Astrocyte (in vitro differentiated cells and primary cell): ENCODE measurements around the gene LOXHD1. TPM values are rescaled to one million over a fixed set of nuclear protein-coding genes. Genes with fewer than 3 reads are reported as not detected.

ENCODE experiments used
- DNase-seq: peaks from one replicate; pipeline ENCODE4 v3.0.0-alpha.2; 2010; ENCODE audit warnings: low read depth
- FAIRE-seq: peaks from 2 replicates; lab custom pipeline; 2011; peaks lifted over from hg19 to GRCh38; lab: Jason Lieb, UNC
- H2AFZ ChIP-seq: 2 replicates; pipeline ENCODE4 v1.6.0; 2012; ENCODE audit warnings: low read depth, low read length, inconsistent platforms
- H3K27ac ChIP-seq: 2 replicates; pipeline ENCODE4 v1.5.1; 2011; ENCODE audit warnings: low read depth, low read length, inconsistent platforms
- H3K27me3 ChIP-seq: 2 replicates; pipeline ENCODE4 v1.6.0; 2011; ENCODE audit warnings: low read length, inconsistent platforms; ENCODE audit not compliant: insufficient read depth
- H3K36me3 ChIP-seq: 2 replicates; pipeline ENCODE4 v1.5.1; 2011; ENCODE audit warnings: low read length, inconsistent platforms; ENCODE audit not compliant: insufficient read depth
- H3K4me1 ChIP-seq: 2 replicates; pipeline ENCODE4 v1.5.1; 2011; ENCODE audit warnings: low read length, inconsistent platforms; ENCODE audit not compliant: insufficient read depth
- H3K4me2 ChIP-seq: 2 replicates; pipeline ENCODE4 v1.6.0; 2012; ENCODE audit warnings: low read length, inconsistent platforms
- H3K4me3 ChIP-seq: 2 replicates; pipeline ENCODE4 v1.5.1; 2011; ENCODE audit warnings: low read depth, mild to moderate bottlenecking, low read length, inconsistent platforms; ENCODE audit not compliant: insufficient read depth
- H3K79me2 ChIP-seq: 2 replicates; pipeline ENCODE4 v1.6.0; 2012; ENCODE audit warnings: mild to moderate bottlenecking, low read length, inconsistent platforms; ENCODE audit not compliant: insufficient read depth
- H3K9ac ChIP-seq: 2 replicates; pipeline ENCODE4 v1.6.0; 2012; ENCODE audit warnings: mild to moderate bottlenecking, low read length, inconsistent platforms
- H3K9me3 ChIP-seq: 2 replicates; pipeline ENCODE4 v1.5.1; 2012; ENCODE audit warnings: low read depth, mild to moderate bottlenecking, low read length, inconsistent platforms; ENCODE audit not compliant: insufficient read depth
- H4K20me1 ChIP-seq: 2 replicates; pipeline ENCODE4 v1.6.0; 2012; ENCODE audit warnings: low read length, inconsistent platforms; ENCODE audit not compliant: insufficient read depth
- H3K27ac Mint-ChIP-seq: one replicate; pipeline ENCODE4 v1.8.0; 2021; ENCODE audit warnings: mild to moderate bottlenecking, mixed read lengths; ENCODE audit not compliant: unreplicated experiment
- H3K27me3 Mint-ChIP-seq: one replicate; pipeline ENCODE4 v1.8.0; 2021; ENCODE audit warnings: low read depth, mixed read lengths; ENCODE audit not compliant: unreplicated experiment
- H3K36me3 Mint-ChIP-seq: one replicate; pipeline ENCODE4 v1.8.0; 2021; ENCODE audit warnings: low read depth, mixed read lengths; ENCODE audit not compliant: unreplicated experiment
- H3K4me1 Mint-ChIP-seq: one replicate; pipeline ENCODE4 v1.8.0; 2021; ENCODE audit warnings: low read depth, mixed read lengths; ENCODE audit not compliant: unreplicated experiment
- H3K4me3 Mint-ChIP-seq: one replicate; pipeline ENCODE4 v1.8.0; 2021; ENCODE audit warnings: mild to moderate bottlenecking, moderate library complexity, mixed read lengths; ENCODE audit not compliant: unreplicated experiment
- H3K9me3 Mint-ChIP-seq: one replicate; pipeline ENCODE4 v1.8.0; 2021; ENCODE audit warnings: mild to moderate bottlenecking, mixed read lengths; ENCODE audit not compliant: unreplicated experiment
- CTCF ChIP-seq: IDR thresholded peaks from 2 replicates; pipeline ENCODE4 v1.5.1; 2011; ENCODE audit warnings: low read depth, mild to moderate bottlenecking, inconsistent platforms, low read length, moderate library complexity; ENCODE audit not compliant: insufficient read depth
- EZH2 ChIP-seq: IDR thresholded peaks from 2 replicates; pipeline ENCODE4 v1.6.1; 2012; ENCODE audit warnings: mild to moderate bottlenecking, low read length, inconsistent platforms; ENCODE audit not compliant: insufficient read depth
- total RNA-seq: library from RNA; stranded (reverse); gene quantifications from 2 replicates; pipeline ENCODE4 v1.2.1, GENCODE V29; 2021

Gene LOXHD1
- total RNA-seq, 1 donor from 2014 or later: not detected

- Mint-ChIP-seq H3K9me3 (peaks cover 2% of the 10 kb centered on the region), H3K36me3 (no peaks in the 10 kb centered on the region), H3K27me3 (peaks cover 47% of the 10 kb centered on the region), H3K4me1 (peaks cover 7% of the 10 kb centered on the region), H3K27ac (no peak overlapping the region), H3K4me3 (no peak overlapping the region)
- Histone ChIP-seq H3K27ac (no peak overlapping the region), H4K20me1 (no peaks in the 10 kb centered on the region), H3K4me1 (no peaks in the 10 kb centered on the region), H3K9me3 (no peaks in the 10 kb centered on the region), H2AFZ (no peak overlapping the region), H3K4me2 (no peak overlapping the region), H3K36me3 (no peaks in the 10 kb centered on the region), H3K27me3 (peaks cover 6% of the 10 kb centered on the region), H3K9ac (no peak overlapping the region), H3K79me2 (no peaks in the 10 kb centered on the region), H3K4me3 (no peak overlapping the region)
- FAIRE-seq (no peak), DNase-seq (no peak)
- TF ChIP-seq EZH2 (no peak), CTCF (no peak)
Observed at GRCh38 chr18:46427216-46427995, 229.6 kb downstream of the LOXHD1 start.

Other genes with a start within 250 kb of the LOXHD1 start
- 0.24 and 0.36 TPM in 2 replicates for gene ST8SIA5, start 99.8 kb upstream of the LOXHD1 start, total RNA-seq